HG02763 (cell line): ENCODE data around the gene WFDC10A.
"Not testable (repeated sequence)": the region's sequence is repeated elsewhere in the genome, so short reads cannot be mapped to it uniquely, and the experiment has no call there.

ENCODE experiments used
- ATAC-seq: cut with Tn5 transposase; IDR thresholded peaks from one replicate; pipeline ENCODE4 v1.9.1; 2021; ENCODE audit warnings: mild to moderate bottlenecking, moderate library complexity; ENCODE audit not compliant: unreplicated experiment

Gene WFDC10A

GRCh38 chr20:45629496-45630100 lies at the start of gene WFDC10A:
Gene WFDC10A, plus strand, starts transcription at chr20:45629739. Its CDS starts 75 bp downstream, at chr20:45629814.
- ATAC-seq, result no peak

GRCh38 chr20:45581702-45582101 lies 47.8 kb upstream of the WFDC10A start:
- no peak for ATAC-seq

DNA sequence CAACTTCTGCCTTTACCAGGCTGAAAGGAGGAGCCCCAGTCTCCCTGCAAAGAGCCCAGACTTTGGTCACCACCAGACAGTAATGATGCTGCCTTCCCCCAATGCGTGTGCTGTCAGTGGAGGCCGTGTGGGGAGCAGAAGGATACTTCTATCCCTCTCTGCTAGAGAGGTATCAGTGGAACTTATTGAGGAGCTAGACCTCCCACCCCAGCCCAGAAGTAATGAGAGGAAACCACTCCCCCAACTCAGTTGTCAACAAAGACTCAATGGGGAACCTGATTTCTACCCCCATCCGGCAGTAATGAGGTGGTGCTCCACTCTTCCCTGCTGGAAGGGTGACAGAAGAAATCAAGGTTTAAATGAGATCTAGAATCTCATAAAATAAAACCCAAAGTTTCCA lies 46.0 kb upstream of the WFDC10A start:
- ATAC-seq, result no peak

DNA sequence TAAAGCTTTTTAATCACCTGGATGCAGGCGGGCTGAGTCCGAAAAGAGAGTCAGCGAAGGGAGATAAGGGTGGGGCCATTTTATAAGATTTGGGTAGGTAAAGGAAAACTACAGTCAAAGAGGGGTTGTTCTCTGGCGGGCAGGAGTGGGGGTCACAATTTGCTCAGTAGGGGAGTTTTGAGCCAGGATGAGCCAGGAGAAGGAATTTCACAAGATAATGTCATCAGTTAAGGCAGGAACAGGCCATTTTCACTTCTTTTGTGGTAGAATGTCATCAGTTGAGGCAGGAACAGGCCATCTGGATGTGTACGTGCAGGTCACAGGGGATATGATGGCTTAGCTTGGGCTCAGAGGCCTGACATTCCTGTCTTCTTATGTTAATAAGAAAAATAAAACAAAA lies 45.2 kb upstream of the WFDC10A start:
- ATAC-seq, result not testable (repeated sequence)

- ATAC-seq, result not testable (repeated sequence)
Measured at GRCh38 chr20:45585986-45586385, 43.6 kb upstream of the WFDC10A start.

DNA sequence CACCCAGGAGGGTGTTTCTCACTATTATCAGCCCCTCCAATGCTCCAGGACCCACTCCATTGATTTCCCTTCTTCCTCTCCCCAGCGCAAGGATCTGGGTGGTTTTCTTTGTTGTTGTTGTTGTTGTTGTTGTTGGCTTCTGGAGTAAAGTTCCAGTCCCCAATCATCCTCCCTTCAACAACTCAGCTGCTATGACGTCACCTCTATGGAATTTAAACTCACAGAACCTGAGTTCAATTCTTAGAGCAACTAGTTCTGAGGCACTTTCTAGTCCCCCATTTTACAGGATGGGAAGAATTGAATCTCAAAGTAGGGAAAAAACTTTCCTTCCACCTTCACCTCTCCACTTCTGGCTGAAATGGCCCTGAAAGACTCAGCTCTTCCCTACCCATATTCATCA lies 40.7 kb upstream of the WFDC10A start:
- ATAC-seq, result no peak

DNA sequence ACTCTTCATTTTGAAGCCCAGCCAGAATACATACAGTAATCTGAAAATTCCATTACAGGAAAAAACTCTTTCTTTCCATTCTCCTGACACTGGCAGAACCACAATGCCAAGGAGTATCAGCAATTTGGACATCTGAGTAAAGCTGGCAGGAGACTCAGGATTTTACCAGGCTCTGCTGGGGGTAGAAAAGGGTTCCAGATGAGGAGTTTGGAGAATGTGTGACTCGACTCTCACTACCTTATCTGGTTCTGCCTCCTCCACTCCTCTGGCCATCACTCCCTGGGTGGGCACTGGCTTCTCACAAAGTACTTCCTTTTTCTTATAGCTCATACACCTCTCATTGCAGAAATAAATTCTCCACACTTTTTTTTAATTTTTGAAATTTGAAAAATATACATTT lies 39.8 kb upstream of the WFDC10A start:
- no peak for ATAC-seq

DNA sequence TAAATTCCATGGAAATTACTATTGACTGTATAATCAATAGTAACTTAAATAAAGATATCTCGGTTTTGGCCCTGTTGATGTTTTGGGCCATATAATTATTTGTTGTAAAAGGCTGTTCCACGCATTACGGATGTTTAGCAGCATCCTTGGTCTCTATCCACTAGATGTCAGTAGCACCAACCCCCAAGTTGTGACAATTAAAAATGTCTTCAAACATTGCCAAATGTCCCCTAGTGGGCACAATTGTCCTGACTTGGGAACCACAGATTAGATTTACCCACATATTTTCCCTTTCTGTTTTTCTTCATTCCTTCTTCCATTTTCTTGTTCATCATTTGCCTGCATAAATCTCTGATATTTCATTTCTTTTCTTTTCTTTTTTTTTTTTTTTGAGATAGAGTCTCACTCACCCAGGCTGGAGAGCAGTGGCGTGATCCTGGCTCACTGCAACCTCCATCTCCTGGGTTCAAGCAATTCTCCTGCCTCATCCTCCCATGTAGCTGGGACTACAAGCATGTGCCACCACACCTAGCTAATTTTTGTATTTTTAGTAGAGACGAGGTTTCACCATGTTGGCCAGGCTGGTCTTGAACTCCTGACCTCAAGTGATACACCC lies 36.9 kb upstream of the WFDC10A start:
- ATAC-seq, result no peak

- no peak for ATAC-seq
Measured at GRCh38 chr20:45593498-45593897, 36.0 kb upstream of the WFDC10A start.

- ATAC-seq, result no peak
Measured at GRCh38 chr20:45595235-45595634, 34.3 kb upstream of the WFDC10A start.

DNA sequence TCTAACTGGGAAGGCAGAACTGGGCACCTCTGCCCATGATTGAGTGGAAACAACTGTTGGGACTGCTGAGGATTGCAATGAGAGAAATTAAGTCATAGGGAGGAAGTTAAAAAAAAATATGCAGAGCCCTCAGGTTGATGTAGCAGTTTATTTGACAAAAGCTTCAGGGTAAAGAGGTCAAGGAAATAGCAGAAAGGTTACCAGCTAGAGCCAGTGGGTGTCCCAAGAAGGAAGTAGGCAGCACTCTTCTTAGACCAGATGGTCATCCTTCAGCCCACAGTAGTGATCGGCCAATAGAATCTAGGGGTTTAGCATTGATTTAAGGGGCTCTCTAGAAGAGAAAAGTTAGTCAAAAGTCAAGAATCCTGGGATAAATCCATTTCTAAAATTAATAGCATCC lies 21.7 kb upstream of the WFDC10A start:
- no peak for ATAC-seq

- ATAC-seq, result no peak
Measured at GRCh38 chr20:45611054-45611453, 18.5 kb upstream of the WFDC10A start.

DNA sequence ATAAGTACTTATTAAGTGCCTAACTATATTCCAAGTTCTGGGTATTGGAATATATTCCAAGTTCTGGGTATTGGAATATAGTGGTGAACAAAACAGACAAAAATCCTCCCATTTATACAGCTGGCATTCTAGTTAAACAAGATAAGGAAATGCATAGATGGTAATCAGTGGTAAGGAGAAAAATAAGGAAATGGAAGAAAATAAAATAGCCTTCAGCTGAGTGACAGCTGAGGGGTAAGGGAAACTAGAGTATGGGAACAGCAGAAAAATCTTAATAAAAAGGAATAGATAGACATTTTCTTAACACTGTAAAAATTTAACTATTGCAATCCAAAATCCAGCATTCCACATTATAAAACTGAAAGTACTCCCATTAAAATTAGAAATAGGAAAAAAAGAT lies 17.2 kb upstream of the WFDC10A start:
- ATAC-seq, result no peak

GRCh38 chr20:45617591-45617990 lies 11.9 kb upstream of the WFDC10A start:
- ATAC-seq, result no peak

GRCh38 chr20:45621593-45621992 lies 7.9 kb upstream of the WFDC10A start:
- no peak for ATAC-seq

DNA sequence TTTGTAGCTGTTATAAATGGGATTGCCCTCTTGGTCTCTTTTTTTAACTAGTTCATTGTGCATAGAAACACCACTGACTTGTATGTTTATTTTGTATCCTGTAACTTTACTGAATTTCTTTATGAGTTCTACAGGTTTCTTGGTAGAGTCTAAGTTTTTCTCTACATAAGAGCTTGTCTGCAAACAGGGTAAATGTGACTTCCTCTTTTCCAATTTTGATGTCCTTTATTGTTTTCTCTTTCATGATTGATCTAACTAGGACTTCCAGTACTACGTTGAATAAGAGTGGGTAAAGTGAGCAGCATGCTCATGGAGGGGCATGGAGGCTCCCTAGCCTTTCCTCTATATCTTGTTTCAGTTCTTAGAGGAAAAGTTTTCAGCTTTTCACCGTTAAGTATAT lies 3.0 kb upstream of the WFDC10A start:
- no peak for ATAC-seq

GRCh38 chr20:45630371-45630770 lies 832 bp downstream of the WFDC10A start:
- ATAC-seq, result no peak

DNA sequence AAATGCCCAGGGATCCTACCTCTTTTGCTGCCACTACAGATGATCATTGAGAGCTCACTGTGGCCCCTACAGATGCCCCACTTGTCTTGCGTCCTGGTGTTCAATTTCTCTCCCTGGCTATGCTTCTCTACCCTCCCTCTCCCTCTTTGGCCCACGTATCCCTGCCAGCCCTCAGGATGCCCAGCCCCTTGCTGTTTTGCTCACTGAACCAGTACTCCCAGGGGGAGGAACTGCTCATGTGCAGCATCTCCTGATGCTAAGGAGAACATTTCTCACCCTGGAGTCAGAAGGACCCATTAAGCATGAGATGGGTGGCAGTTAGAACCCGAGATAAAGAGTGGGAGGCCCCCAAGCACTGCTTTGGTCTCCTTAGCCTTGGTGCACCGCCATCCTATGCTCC lies 1.6 kb downstream of the WFDC10A start, which contains the start of gene WFDC9:
Gene WFDC9, minus strand, starts transcription at position 101 of the 400 bp plus-strand sequence. CDS start 21,103 bp downstream, outside the sequence.
- ATAC-seq, result no peak

- ATAC-seq, result no peak
Measured at GRCh38 chr20:45636513-45636912, 7.0 kb downstream of the WFDC10A start.

- ATAC-seq, result no peak
Measured at GRCh38 chr20:45639687-45640086, 10.1 kb downstream of the WFDC10A start.

DNA sequence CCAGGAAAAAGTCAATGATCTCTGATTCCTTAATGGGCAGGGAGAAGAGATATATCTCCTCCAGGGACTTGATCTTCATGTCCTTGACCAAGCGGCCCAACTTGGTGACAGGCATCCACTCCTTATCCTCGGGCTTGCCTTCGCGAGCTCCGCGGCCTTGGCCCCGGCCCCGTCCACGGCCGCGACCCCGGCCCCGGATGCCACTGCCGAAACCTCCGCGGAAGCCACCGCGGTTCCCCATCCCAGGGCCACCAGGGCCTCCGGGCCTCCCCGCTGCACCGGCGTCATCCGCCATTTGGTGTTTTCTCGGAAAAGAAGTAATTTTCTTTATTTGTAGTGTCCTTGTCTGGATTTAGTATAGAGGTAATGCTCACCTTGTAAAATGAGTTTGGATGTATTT lies 11.5 kb downstream of the WFDC10A start:
- ATAC-seq, result not testable (repeated sequence)

DNA sequence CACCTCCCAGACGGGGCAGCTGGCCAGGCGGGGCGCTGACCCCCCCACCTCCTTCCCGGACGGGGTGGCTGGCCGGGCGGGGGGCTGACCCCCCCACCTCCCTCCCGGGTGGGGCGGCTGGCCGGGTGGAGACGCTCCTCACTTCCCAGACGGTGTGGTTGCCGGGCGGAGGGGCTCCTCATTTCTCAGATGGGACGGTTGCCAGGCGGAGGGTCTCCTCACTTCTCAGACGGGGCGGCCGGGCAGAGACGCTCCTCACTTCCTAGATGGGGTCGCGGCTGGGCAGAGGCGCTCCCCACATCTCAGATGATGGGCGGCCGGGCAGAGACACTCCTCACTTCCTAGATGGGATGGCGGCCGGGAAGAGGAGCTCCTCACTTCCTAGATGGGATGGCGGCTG lies 16.3 kb downstream of the WFDC10A start:
- not testable (repeated sequence) for ATAC-seq

- ATAC-seq, result no peak
Measured at GRCh38 chr20:45646875-45647274, 17.3 kb downstream of the WFDC10A start.
